IPS-20b (cell line): ENCODE measurements around the gene PNKP.
A peak's percentile ranks its signal among the peaks of the same experiment; 100 is the strongest.

Experiments
- H3K27ac ChIP-seq: one replicate; pipeline ENCODE4 v1.5.1; 2013; ENCODE audit warnings: low read length
- H3K27me3 ChIP-seq: 2 replicates; pipeline ENCODE4 v1.6.1; 2013; ENCODE audit warnings: mild to moderate bottlenecking, low read length, inconsistent platforms; ENCODE audit not compliant: insufficient read depth
- H3K36me3 ChIP-seq: 2 replicates; pipeline ENCODE4 v1.6.1; 2013; ENCODE audit warnings: low read depth, mild to moderate bottlenecking, inconsistent platforms, low read length, moderate library complexity; ENCODE audit not compliant: insufficient read depth
- H3K4me1 ChIP-seq: 2 replicates; pipeline ENCODE4 v1.6.1; 2013; ENCODE audit warnings: mild to moderate bottlenecking, control low read depth, inconsistent platforms, low read length, moderate library complexity; ENCODE audit not compliant: insufficient read depth
- H3K4me3 ChIP-seq: 2 replicates; pipeline ENCODE4 v1.5.1; 2013; ENCODE audit warnings: mild to moderate bottlenecking, low read length, inconsistent platforms
- H3K9ac ChIP-seq: 2 replicates; pipeline ENCODE4 v1.6.1; 2013; ENCODE audit warnings: low read depth, mild to moderate bottlenecking, inconsistent platforms, low read length, moderate library complexity
- H3K9me3 ChIP-seq: 2 replicates; pipeline ENCODE4 v1.6.1; 2013; ENCODE audit warnings: mild to moderate bottlenecking, low read depth, low read length, inconsistent platforms; ENCODE audit not compliant: insufficient read depth

PNKP gene

GRCh38 chr19:49866933-49867782, at the start of gene PNKP:
TSS of gene PNKP (minus strand) at chr19:49867576. CDS start at chr19:49867204, 372 bp downstream.
- Histone ChIP-seq H3K9ac (peak within 1 kb of the TSS; percentile 93), H3K4me1 (peaks cover 5% of the 10 kb centered on the region; the same call in 1 of the 2 replicates), H3K36me3 (peaks cover 28% of the 10 kb centered on the region), H3K27ac (peak within 1 kb of the TSS; percentile 55), H3K9me3 (no peaks in the 10 kb centered on the region), H3K27me3 (no peaks in the 10 kb centered on the region), H3K4me3 (peak within 1 kb of the TSS; percentile 94)

GRCh38 chr19:49915271-49915670, 47.9 kb upstream of the PNKP start:
- Histone ChIP-seq H3K27ac (no peak overlapping the region), H3K4me3 (no peak overlapping the region), H3K9me3 (no peaks in the 10 kb centered on the region), H3K9ac (no peak overlapping the region), H3K36me3 (peaks cover 75% of the 10 kb centered on the region), H3K4me1 (no peaks in the 10 kb centered on the region), H3K27me3 (no peaks in the 10 kb centered on the region)

GRCh38 chr19:49913720-49914119, 46.3 kb upstream of the PNKP start:
- Histone ChIP-seq H3K9me3 (no peaks in the 10 kb centered on the region), H3K36me3 (peaks cover 83% of the 10 kb centered on the region), H3K27me3 (no peaks in the 10 kb centered on the region), H3K9ac (no peak overlapping the region), H3K4me3 (no peak overlapping the region), H3K4me1 (no peaks in the 10 kb centered on the region), H3K27ac (no peak overlapping the region)

GRCh38 chr19:49912965-49913685, 45.7 kb upstream of the PNKP start:
- H3K36me3 ChIP-seq: peaks cover 84% of the 10 kb centered on the region
- H3K27me3 ChIP-seq: no peaks in the 10 kb centered on the region
- H3K4me3 ChIP-seq: no peak overlapping the region
- H3K27ac ChIP-seq: no peak overlapping the region
- H3K9me3 ChIP-seq: no peaks in the 10 kb centered on the region
- no peaks in the 10 kb centered on the region for H3K4me1 ChIP-seq
- H3K9ac ChIP-seq: no peak overlapping the region

- Histone ChIP-seq H3K4me3 (no peak overlapping the region), H3K27me3 (no peaks in the 10 kb centered on the region), H3K27ac (no peak overlapping the region), H3K9me3 (no peaks in the 10 kb centered on the region), H3K4me1 (peaks cover 4% of the 10 kb centered on the region; the same call in 1 of the 2 replicates), H3K36me3 (peaks cover 88% of the 10 kb centered on the region), H3K9ac (no peak overlapping the region)
Measured at GRCh38 chr19:49911381-49912145, 44.2 kb upstream of the PNKP start.

GRCh38 chr19:49910179-49910578, 42.8 kb upstream of the PNKP start:
- H3K9me3 ChIP-seq: no peaks in the 10 kb centered on the region
- H3K9ac ChIP-seq: no peak overlapping the region
- peaks cover 7% of the 10 kb centered on the region; the same call in 1 of the 2 replicates for H3K4me1 ChIP-seq
- no peak overlapping the region for H3K4me3 ChIP-seq
- H3K36me3 ChIP-seq: peaks cover 78% of the 10 kb centered on the region
- H3K27me3 ChIP-seq: no peaks in the 10 kb centered on the region
- no peak overlapping the region for H3K27ac ChIP-seq

- H3K36me3 ChIP-seq: peaks cover 66% of the 10 kb centered on the region
- H3K27me3 ChIP-seq: no peaks in the 10 kb centered on the region
- H3K4me1 ChIP-seq: peaks cover 7% of the 10 kb centered on the region; the same call in 1 of the 2 replicates
- no peaks in the 10 kb centered on the region for H3K9me3 ChIP-seq
- H3K4me3 ChIP-seq: no peak overlapping the region
- no peak overlapping the region for H3K27ac ChIP-seq
- H3K9ac ChIP-seq: no peak overlapping the region
Measured at GRCh38 chr19:49908480-49909420, 41.4 kb upstream of the PNKP start.

- Histone ChIP-seq H3K27ac (no peak overlapping the region), H3K4me3 (no peak overlapping the region), H3K9ac (no peak overlapping the region), H3K27me3 (no peaks in the 10 kb centered on the region), H3K36me3 (peaks cover 57% of the 10 kb centered on the region), H3K9me3 (no peaks in the 10 kb centered on the region), H3K4me1 (peaks cover 7% of the 10 kb centered on the region; the same call in 1 of the 2 replicates)
Measured at GRCh38 chr19:49907745-49908446, 40.5 kb upstream of the PNKP start.

GRCh38 chr19:49906879-49907564, 39.6 kb upstream of the PNKP start:
- Histone ChIP-seq H3K9ac (no peak overlapping the region), H3K9me3 (no peaks in the 10 kb centered on the region), H3K27me3 (no peaks in the 10 kb centered on the region), H3K4me1 (peaks cover 7% of the 10 kb centered on the region; the same call in 1 of the 2 replicates), H3K27ac (no peak overlapping the region), H3K36me3 (peaks cover 50% of the 10 kb centered on the region), H3K4me3 (no peak overlapping the region)

- no peak overlapping the region for H3K9ac ChIP-seq
- H3K36me3 ChIP-seq: peaks cover 23% of the 10 kb centered on the region
- no peak overlapping the region for H3K27ac ChIP-seq
- no peak overlapping the region for H3K4me3 ChIP-seq
- H3K9me3 ChIP-seq: no peaks in the 10 kb centered on the region
- H3K4me1 ChIP-seq: peaks cover 7% of the 10 kb centered on the region; the same call in 1 of the 2 replicates
- H3K27me3 ChIP-seq: no peaks in the 10 kb centered on the region
Measured at GRCh38 chr19:49904136-49904535, 36.8 kb upstream of the PNKP start.
